K562 (cell line): ENCODE data around the gene NPC1L1. TPM values are rescaled to one million over a fixed set of nuclear protein-coding genes. Genes with fewer than 3 reads are reported as not detected.

ENCODE experiments used
- ATAC-seq: fragments of 200-7000 bp; cut with Tn5 transposase; 3 replicates; pipeline ENCODE4 v1.9.1; 2020; ENCODE audit warnings: moderate library complexity
- BruUV-seq: library from RNA; stranded (reverse); fragments of 400-500 nt; replicated peaks from 2 replicates; lab custom pipeline; 2021; lab: Mats Ljungman, UMichigan
- CTCF ChIA-PET: fragments of 300-600 bp; formaldehyde crosslinking; extraction: SDS; loops from one replicate; lab custom pipeline; 2021; ENCODE audit warnings: low intra/inter-chr PET ratio; lab: Yijun Ruan, JAX
- POLR2A ChIA-PET: fragments of 300-600, 350-650 bp; sonication (Branson Sonifier 250); formaldehyde crosslinking; extraction: SDS; loops from one replicate; lab custom pipeline; 2021; ENCODE audit warnings: antibody characterized with exemption, inconsistent platforms; lab: Yijun Ruan, JAX
- DNase-seq, 4 experiments: peaks; one replicate each; pipeline versions ENCODE4 v3.0.0 to v3.0.0-alpha.2; 2011 to 2018; ENCODE audit warnings: low spot score in 3 of 4, mixed read lengths in 3 of 4; ENCODE audit errors: extremely low read depth in 1 of 4
- FAIRE-seq: peaks from 2 replicates; lab custom pipeline; 2011; peaks lifted over from hg19 to GRCh38; lab: Jason Lieb, UNC
- H2AFZ ChIP-seq: 2 replicates; pipeline ENCODE4 v1.6.0; 2011; ENCODE audit warnings: low read depth, low read length, control low read depth, inconsistent platforms
- H3K27ac ChIP-seq: fragments of 200-600 bp; 3 replicates; pipeline ENCODE4 v1.8.0; 2011; ENCODE audit warnings: low read depth, mild to moderate bottlenecking, control low read depth, inconsistent platforms, low read length, moderate library complexity, mixed read lengths; ENCODE audit errors: extremely low read depth
- H3K27me3 ChIP-seq, 2 experiments: fragments of 300-600 bp in 1 of 2; 2 replicates in 1 of 2; 3 replicates in 1 of 2; pipeline versions ENCODE4 v1.6.0 to v1.8.0; 2011; ENCODE audit warnings: inconsistent platforms in 2 of 2, low read length in 2 of 2, mild to moderate bottlenecking in 1 of 2, mixed read lengths in 1 of 2, moderate library complexity in 1 of 2; ENCODE audit not compliant: control insufficient read depth in 2 of 2, insufficient read depth in 2 of 2
- H3K36me3 ChIP-seq: fragments of 300-600 bp; 3 replicates; pipeline ENCODE4 v1.8.0; 2011; ENCODE audit warnings: mild to moderate bottlenecking, low read length, inconsistent platforms; ENCODE audit not compliant: control insufficient read depth, insufficient read depth
- H3K4me1 ChIP-seq, 2 experiments: fragments of 200-600 bp in 1 of 2; replicated peaks in 1 of 2; 2 replicates in 1 of 2; 3 replicates in 1 of 2; pipeline versions ENCODE4 v1.5.1 to v1.8.0; 2011; ENCODE audit warnings: inconsistent platforms in 2 of 2, low read length in 2 of 2, mild to moderate bottlenecking in 1 of 2, mixed read lengths in 1 of 2, moderate library complexity in 1 of 2; ENCODE audit not compliant: control insufficient read depth in 2 of 2, insufficient read depth in 2 of 2
- H3K4me2 ChIP-seq: 2 replicates; pipeline ENCODE4 v1.6.1; 2011; ENCODE audit warnings: low read length, control low read depth, inconsistent platforms, mixed read lengths; ENCODE audit not compliant: insufficient read depth
- H3K4me3 ChIP-seq: fragments of 200-600 bp; sonication (generic), shearing (Covaris generic); 2 replicates; pipeline ENCODE4 v1.5.1; 2016; ENCODE audit warnings: control low read depth, inconsistent platforms
- H3K79me2 ChIP-seq: fragments of 200-600 bp; 3 replicates; pipeline ENCODE4 v1.8.0; 2011; ENCODE audit warnings: low read length, inconsistent platforms; ENCODE audit not compliant: control insufficient read depth, insufficient read depth
- H3K9ac ChIP-seq, 2 experiments: 2 replicates each; pipeline versions ENCODE4 v1.6.0 to v1.6.1; 2011; ENCODE audit warnings: low read depth in 2 of 2, low read length in 2 of 2, control low read depth in 1 of 2, inconsistent platforms in 1 of 2, mild to moderate bottlenecking in 1 of 2, mixed read lengths in 1 of 2; ENCODE audit not compliant: insufficient read depth in 1 of 2
- H3K9me1 ChIP-seq: one replicate; pipeline ENCODE4 v1.6.0; 2011; ENCODE audit warnings: inconsistent platforms, mild to moderate bottlenecking, low read length, moderate library complexity; ENCODE audit not compliant: control insufficient read depth, insufficient read depth
- H3K9me3 ChIP-seq: replicated peaks from 2 replicates; pipeline ENCODE4 v1.5.1; 2011; ENCODE audit warnings: low read depth, low read length, inconsistent platforms; ENCODE audit not compliant: control insufficient read depth, insufficient read depth
- H4K20me1 ChIP-seq: replicated peaks from 2 replicates; pipeline ENCODE4 v1.6.1; 2011; ENCODE audit warnings: low read length, inconsistent platforms, mixed read lengths; ENCODE audit not compliant: control insufficient read depth, insufficient read depth
- BDP1 ChIP-seq: IDR thresholded peaks from 3 replicates; pipeline ENCODE4 v1.6.1; 2011; ENCODE audit not compliant: insufficient read length, insufficient read depth
- DIDO1 ChIP-seq: fragments of 450-650 bp; IDR thresholded peaks from 2 replicates; pipeline ENCODE4 v1.6.1; 2016; ENCODE audit warnings: low read depth, missing biosample characterization, missing genetic modification characterization
- ELF4 ChIP-seq: fragments of 450-650 bp; formaldehyde crosslinking; IDR thresholded peaks from 2 replicates; pipeline ENCODE4 v1.4.0; 2022; ENCODE audit warnings: missing genetic modification characterization
- GABPA ChIP-seq: fragments of 200-800 bp; sonication (Bioruptor generic); conservative IDR thresholded peaks from 2 replicates; pipeline ENCODE4 v1.6.1; 2016; ENCODE audit warnings: low read depth, missing genetic modification characterization, missing compliant biosample characterization
- GTF2B ChIP-seq: IDR thresholded peaks from 2 replicates; pipeline ENCODE4 v1.6.1; 2011; ENCODE audit not compliant: insufficient read length; ENCODE audit errors: extremely low read depth
- HDAC3 ChIP-seq: fragments of 450-650 bp; IDR thresholded peaks from 2 replicates; pipeline ENCODE4 v1.6.1; 2018; ENCODE audit warnings: borderline replicate concordance, mild to moderate bottlenecking, moderate library complexity; ENCODE audit not compliant: partially characterized antibody
- KDM2B ChIP-seq: fragments of 250-450 bp; sonication (Bioruptor Pico); IDR thresholded peaks from 2 replicates; pipeline ENCODE4 v1.8.0; 2021; ENCODE audit warnings: mild to moderate bottlenecking, moderate library complexity
- OTX1 ChIP-seq: fragments of 450-650 bp; formaldehyde crosslinking; IDR thresholded peaks from 2 replicates; pipeline ENCODE4 v1.4.0; 2022; ENCODE audit warnings: mild to moderate bottlenecking
- POLR2G ChIP-seq: fragments of 200-400 bp; formaldehyde crosslinking; IDR thresholded peaks from 2 replicates; pipeline ENCODE4 v1.6.1; 2017; ENCODE audit warnings: low read depth, mild to moderate bottlenecking, antibody characterized with exemption, low read length, moderate library complexity
- PTRF ChIP-seq: fragments of 450-650 bp; IDR thresholded peaks from 2 replicates; pipeline ENCODE4 v1.6.1; 2016; ENCODE audit warnings: mild to moderate bottlenecking, missing genetic modification characterization, missing compliant biosample characterization
- RBM39 ChIP-seq: fragments of 200-400 bp; formaldehyde crosslinking; optimal IDR thresholded peaks from 2 replicates; pipeline ENCODE3; 2018; ENCODE audit warnings: low read depth, low read length
- USF2 ChIP-seq: sonication (generic); formaldehyde crosslinking; IDR thresholded peaks from 2 replicates; pipeline ENCODE4 v1.5.0; 2020; ENCODE audit warnings: missing genetic modification reagents
- VEZF1 ChIP-seq: fragments of 200-800 bp; sonication (Bioruptor generic); IDR thresholded peaks from 2 replicates; pipeline ENCODE4 v1.6.1; 2017; ENCODE audit warnings: missing genetic modification characterization, missing compliant biosample characterization
- ZHX1 ChIP-seq: fragments of 150-350 bp; conservative IDR thresholded peaks from 2 replicates; pipeline ENCODE4 v1.6.1; 2014; ENCODE audit warnings: low read length
- ZNF124 ChIP-seq: sonication (generic); formaldehyde crosslinking; IDR thresholded peaks from 2 replicates; pipeline ENCODE4 v1.8.1; 2022; ENCODE audit warnings: missing genetic modification reagents
- ZNF696 ChIP-seq: fragments of 250-450 bp; sonication (Bioruptor Pico); conservative IDR thresholded peaks from 2 replicates; pipeline ENCODE4 v1.4.0; 2020; ENCODE audit warnings: mild to moderate bottlenecking, moderate library complexity
- WGBS: fragments of 100-300 bp; shearing (Covaris generic); methylation state at CpG from one replicate; pipeline ENCODE4 v1.1.6; 2016; ENCODE audit warnings: low coverage, mixed read lengths; ENCODE audit not compliant: insufficient coverage; ENCODE audit errors: missing lambda C conversion rate; 5-methylcytosine and 5-hydroxymethylcytosine counted together
- in situ Hi-C: fragments of 300-500 bp; cut with MboI; formaldehyde crosslinking; loops from 4 replicates; pipeline ENCODE4 v1.15.0; 2018; ENCODE audit warnings: inconsistent platforms, mixed read lengths
- intact Hi-C: fragments of 100-400 bp; cut with micrococcal nuclease; formaldehyde crosslinking; loops from 2 replicates; pipeline ENCODE4 v1.14.2; 2022
- polyA plus RNA-seq, 8 experiments: library from polyadenylated mRNA; depleted of rRNA in 4 of 8; stranded (reverse) in 5 of 8; unstranded in 3 of 8; fragments of >200 nt; fragmentation: Nextera tagmentation in 2 of 8; fragmentation: Illumina TruSeq in 1 of 8; extraction: Ambion mirVana in 2 of 8; extraction: Trizol in 1 of 8; gene quantifications; 2 replicates each; pipeline versions ENCODE4 v1.2.1 to v1.2.3, GENCODE V29; 2011 to 2014; ENCODE audit warnings: inconsistent platforms in 1 of 8, missing spikeins in 1 of 8
- total RNA-seq, 7 experiments: library from RNA; depleted of rRNA in 6 of 7; stranded (reverse); fragments of >200 nt in 6 of 7; fragmentation: Illumina TruSeq in 2 of 7; extraction: Trizol in 2 of 7; gene quantifications; 2 replicates each; pipeline versions ENCODE4 v1.2.1 to v1.2.3, GENCODE V29; 2011 to 2021; ENCODE audit warnings: low replicate concordance in 1 of 7

NPC1L1 gene
- total and polyA plus RNA-seq, 9 of the 15 experiments (the other 6 are each of a cell fraction or from before 2014, with no cell fraction given): 0.01 to 0.18 (median 0.07) TPM; not detected in 4

- no peak for TF ChIP-seq DIDO1 (tag)
- TF ChIP-seq GABPA: no peak
Observed at GRCh38 chr7:44511863-44512468, 29.2 kb downstream of the NPC1L1 start (continued).

GRCh38 chr7:44511236-44511635 is 29.9 kb downstream of the NPC1L1 start:
- Histone ChIP-seq H3K36me3 (no peaks in the 10 kb centered on the region), H3K9me1 (no peaks in the 10 kb centered on the region), H3K27me3 (no peaks in the 10 kb centered on the region; a peak in 1 of 5 replicates), H3K27ac (no peak overlapping the region), H4K20me1 (no peaks in the 10 kb centered on the region), H3K4me2 (no peak overlapping the region), H2AFZ (no peak overlapping the region), H3K9ac (no peak overlapping the region), H3K9me3 (peaks cover 2% of the 10 kb centered on the region; the same call in 1 of the 2 replicates), H3K4me3 (no peak overlapping the region), H3K79me2 (no peaks in the 10 kb centered on the region), H3K4me1 (0 out of 5 replicates have a peak, but pooled peaks cover 0 to 3% of the 10 kb centered on the region in 2 experiments)
- POLR2A ChIA-PET: interaction anchor here (0.6 to 1.9 kb wide), 6 partner anchors 9 to 461 kb away, joined by 3 to 6 read pairs (median 3); no protein-coding TSS in a partner anchor
- no peak for DNase-seq
- ATAC-seq: no peak
- BruUV-seq: no TSS peak
- in situ Hi-C loops (no loop called here), intact Hi-C loops (no loop called here)
- no peak for TF ChIP-seq ZNF696 (CRISPR knock-in tag)
- no peak for TF ChIP-seq BDP1
- no peak for TF ChIP-seq POLR2G
- TF ChIP-seq OTX1: no peak
- no peak for TF ChIP-seq ZNF124 (CRISPR knock-in tag)
- no peak for TF ChIP-seq VEZF1
- no peak for TF ChIP-seq PTRF (tag)
- no peak for TF ChIP-seq HDAC3
- TF ChIP-seq ZHX1: no peak
- TF ChIP-seq RBM39: no peak
- TF ChIP-seq USF2 (CRISPR knock-in tag): no peak
- TF ChIP-seq GTF2B: no peak
- no peak for TF ChIP-seq KDM2B (CRISPR knock-in tag)
- TF ChIP-seq ELF4 (CRISPR knock-in tag): no peak
- FAIRE-seq: no peak
- CTCF ChIA-PET: no interaction called here
- 59% methylated on average over 1 of the region's 1 CpG for WGBS
